ENCODE measurements around the gene PLEKHA3.

The PLEKHA3 gene

DNA sequence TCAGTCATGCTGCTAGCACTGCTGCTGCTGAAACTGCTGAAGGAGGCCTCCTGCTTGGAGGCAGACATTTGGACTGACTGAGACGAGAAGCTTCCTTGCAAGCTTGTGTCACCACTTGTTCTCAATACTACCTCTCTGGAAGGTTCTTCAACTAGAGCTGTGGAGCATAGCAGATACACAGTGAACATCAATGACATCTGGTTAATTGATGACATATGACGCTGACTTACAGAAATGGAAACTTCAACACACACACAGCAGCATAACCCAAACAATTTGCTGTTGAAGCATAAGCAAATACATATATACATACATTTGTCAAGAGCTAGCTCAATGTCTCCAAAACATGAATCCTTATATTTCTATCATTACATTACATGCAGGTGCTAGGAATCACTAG, 47.3 kb downstream of the PLEKHA3 start:
- TF ChIP-seq, protein P1, sequence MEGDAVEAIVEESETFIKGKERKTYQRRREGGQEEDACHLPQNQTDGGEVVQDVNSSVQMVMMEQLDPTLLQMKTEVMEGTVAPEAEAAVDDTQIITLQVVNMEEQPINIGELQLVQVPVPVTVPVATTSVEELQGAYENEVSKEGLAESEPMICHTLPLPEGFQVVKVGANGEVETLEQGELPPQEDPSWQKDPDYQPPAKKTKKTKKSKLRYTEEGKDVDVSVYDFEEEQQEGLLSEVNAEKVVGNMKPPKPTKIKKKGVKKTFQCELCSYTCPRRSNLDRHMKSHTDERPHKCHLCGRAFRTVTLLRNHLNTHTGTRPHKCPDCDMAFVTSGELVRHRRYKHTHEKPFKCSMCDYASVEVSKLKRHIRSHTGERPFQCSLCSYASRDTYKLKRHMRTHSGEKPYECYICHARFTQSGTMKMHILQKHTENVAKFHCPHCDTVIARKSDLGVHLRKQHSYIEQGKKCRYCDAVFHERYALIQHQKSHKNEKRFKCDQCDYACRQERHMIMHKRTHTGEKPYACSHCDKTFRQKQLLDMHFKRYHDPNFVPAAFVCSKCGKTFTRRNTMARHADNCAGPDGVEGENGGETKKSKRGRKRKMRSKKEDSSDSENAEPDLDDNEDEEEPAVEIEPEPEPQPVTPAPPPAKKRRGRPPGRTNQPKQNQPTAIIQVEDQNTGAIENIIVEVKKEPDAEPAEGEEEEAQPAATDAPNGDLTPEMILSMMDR (IDR thresholded peaks at IDR 0.05; ENCODE audit: borderline replicate concordance, control extremely low read depth, extremely low read depth, insufficient read depth, missing control alignments): no peak
- no peak for DNase-seq (ENCODE audit: low spot score)
- in situ Hi-C loops (cut with MboI; ENCODE audit: low sequenced_read_pairs, unreplicated experiment): no loop called here

DNA sequence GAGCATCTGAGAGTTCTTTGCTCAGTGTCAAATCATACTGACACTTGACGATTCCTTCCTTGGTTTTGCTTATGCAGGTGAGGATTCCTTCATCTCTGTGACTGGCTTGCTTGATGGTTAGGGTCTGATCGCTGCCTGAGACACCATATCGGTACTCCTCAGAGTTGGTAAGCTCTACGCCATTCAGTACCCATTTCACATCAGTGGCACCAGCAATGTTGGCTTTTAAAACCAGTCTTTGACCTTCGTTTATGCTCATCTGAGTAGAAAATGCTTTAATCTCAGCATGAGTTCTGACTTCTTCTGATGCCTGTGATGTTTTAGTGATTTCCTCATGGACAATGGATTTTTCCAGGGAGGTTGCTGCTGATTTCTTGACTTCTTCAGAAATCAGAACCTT, 48.4 kb downstream of the PLEKHA3 start:
- in situ Hi-C loops (cut with MboI; ENCODE audit: low sequenced_read_pairs, unreplicated experiment): no loop called here
- TF ChIP-seq, protein P1 (IDR thresholded peaks at IDR 0.05; ENCODE audit: borderline replicate concordance, control extremely low read depth, extremely low read depth, insufficient read depth, missing control alignments): no peak
- no peak for DNase-seq (ENCODE audit: low spot score)

DNA sequence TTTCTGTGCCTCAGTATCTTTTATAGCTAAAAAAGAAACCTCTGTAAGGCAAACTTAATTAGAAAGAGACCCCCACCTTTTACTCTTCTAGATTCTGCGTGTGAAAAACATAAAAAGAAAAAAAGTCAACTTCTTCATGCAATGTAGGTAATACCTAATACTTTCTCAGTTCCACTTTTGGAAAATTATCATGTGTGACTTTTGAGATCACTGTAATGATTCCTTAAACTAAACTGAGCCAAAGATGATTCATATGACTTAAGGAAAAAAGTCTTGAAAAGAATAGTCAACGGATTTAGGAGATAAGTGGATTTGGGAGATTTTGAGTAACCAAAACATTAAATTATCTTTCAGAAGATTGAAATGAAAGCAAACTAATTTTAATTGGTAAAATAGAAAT, 48.9 kb downstream of the PLEKHA3 start:
- TF ChIP-seq, protein P1 (IDR thresholded peaks at IDR 0.05; ENCODE audit: borderline replicate concordance, control extremely low read depth, extremely low read depth, insufficient read depth, missing control alignments): no peak
- DNase-seq (ENCODE audit: low spot score): no peak
- in situ Hi-C loops (cut with MboI; ENCODE audit: low sequenced_read_pairs, unreplicated experiment): no loop called here

DNA sequence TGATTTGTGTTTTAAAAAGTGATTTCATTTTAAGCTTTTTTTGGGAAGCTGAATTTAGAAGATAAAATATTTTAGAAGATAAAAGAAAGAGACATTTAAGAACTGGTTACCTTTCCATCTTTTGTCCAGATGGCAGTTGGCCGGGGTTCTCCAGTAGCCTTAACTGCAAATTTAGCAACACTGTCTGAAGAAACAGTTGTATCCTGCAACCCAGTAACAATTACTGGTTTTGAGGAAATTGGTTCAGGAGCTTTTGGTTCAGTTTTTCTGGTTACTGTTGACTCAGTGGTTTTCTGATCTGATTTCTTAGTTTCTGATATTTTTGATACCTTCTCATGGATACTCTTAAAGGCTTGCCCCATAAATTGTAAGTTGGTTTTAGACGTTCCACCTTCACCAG, 49.9 kb downstream of the PLEKHA3 start:
- in situ Hi-C loops (cut with MboI; ENCODE audit: low sequenced_read_pairs, unreplicated experiment): no loop called here
- no peak for DNase-seq (ENCODE audit: low spot score)
- TF ChIP-seq, protein P1 (IDR thresholded peaks at IDR 0.05; ENCODE audit: borderline replicate concordance, control extremely low read depth, extremely low read depth, insufficient read depth, missing control alignments): no peak

DNA sequence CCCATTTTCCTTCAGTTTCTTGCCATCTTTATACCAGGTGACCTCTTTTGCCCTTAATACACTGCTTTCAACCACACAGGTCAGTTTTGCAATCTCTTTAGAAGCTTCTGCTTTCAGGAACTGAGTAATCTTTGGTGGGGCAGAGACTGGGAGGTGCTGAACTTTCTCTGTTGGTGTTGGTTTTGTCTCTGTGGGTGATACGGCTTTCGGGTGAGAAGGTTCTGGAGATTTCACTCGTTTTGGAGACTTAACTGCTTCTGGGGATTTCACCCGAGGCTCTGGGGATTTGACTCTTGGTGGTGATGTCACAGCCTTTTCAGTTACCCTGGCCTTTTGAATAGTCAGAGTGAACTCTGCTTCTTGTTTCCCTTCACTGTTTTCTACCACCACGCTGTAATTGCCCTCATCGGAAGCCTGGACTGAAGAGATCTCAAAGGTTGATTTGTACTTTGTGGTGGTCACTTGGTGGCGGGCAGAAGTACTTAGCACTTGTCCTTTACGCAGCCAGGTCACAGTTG, 50.4 kb downstream of the PLEKHA3 start:
- DNase-seq (ENCODE audit: low spot score): peak; percentile 51
- TF ChIP-seq, protein P1 (IDR thresholded peaks at IDR 0.05; ENCODE audit: borderline replicate concordance, control extremely low read depth, extremely low read depth, insufficient read depth, missing control alignments): no peak
- in situ Hi-C loops (cut with MboI; ENCODE audit: low sequenced_read_pairs, unreplicated experiment): no loop called here

DNA sequence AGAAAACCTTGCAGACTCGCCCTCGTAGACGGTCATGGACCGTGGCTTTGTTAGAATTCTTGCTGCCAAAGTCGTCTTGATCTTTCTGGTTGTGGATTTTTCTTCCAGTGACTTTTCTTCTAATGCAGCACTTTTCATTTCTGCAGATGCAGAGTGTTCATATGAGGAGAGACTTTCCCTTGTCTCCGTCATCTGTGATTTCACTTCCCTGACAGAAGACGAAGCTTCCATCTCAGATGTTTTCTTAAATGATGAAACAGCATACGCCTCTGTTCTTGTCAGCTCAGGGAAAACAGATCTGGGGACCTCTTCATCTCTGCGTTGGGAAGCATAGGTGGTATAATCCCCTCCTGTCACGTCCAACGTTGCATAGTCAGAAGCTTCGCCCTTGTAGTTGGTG, 50.9 kb downstream of the PLEKHA3 start:
- no peak for DNase-seq (ENCODE audit: low spot score)
- in situ Hi-C loops (cut with MboI; ENCODE audit: low sequenced_read_pairs, unreplicated experiment): no loop called here
- TF ChIP-seq, protein P1 (IDR thresholded peaks at IDR 0.05; ENCODE audit: borderline replicate concordance, control extremely low read depth, extremely low read depth, insufficient read depth, missing control alignments): no peak

DNA sequence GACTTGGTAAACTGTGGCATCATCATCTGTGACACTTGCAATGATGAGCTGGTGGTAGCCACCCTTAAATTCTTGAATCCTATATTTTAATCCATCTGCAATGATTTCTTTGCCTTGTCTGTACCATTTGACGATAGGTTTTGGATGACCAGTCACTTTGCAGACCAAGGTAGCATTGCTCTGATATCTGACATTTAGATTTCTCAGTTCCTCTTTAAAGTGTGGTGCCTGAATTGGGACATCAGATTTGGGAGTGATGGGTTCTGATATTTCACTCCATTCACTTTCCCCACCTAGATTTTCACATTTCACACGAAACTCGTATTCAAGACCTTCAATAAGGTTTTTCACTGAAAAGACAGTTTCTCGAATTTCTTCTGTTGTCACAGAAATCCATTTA, 55.8 kb downstream of the PLEKHA3 start:
- in situ Hi-C loops (cut with MboI; ENCODE audit: low sequenced_read_pairs, unreplicated experiment): no loop called here
- DNase-seq (ENCODE audit: low spot score): no peak
- TF ChIP-seq, protein P1 (IDR thresholded peaks at IDR 0.05; ENCODE audit: borderline replicate concordance, control extremely low read depth, extremely low read depth, insufficient read depth, missing control alignments): no peak

Data from GM13976 (cell line).